ENCODE results near the gene CACNA2D3. TPM values are rescaled to one million over a fixed set of nuclear protein-coding genes. Genes with fewer than 3 reads are reported as not detected.
"Not testable (repeated sequence)": the region's sequence is repeated elsewhere in the genome, so short reads cannot be mapped to it uniquely, and the experiment has no call there.

CACNA2D3 gene
- total RNA-seq, 1 donor from 2014 or later, result 2.5 TPM

DNA sequence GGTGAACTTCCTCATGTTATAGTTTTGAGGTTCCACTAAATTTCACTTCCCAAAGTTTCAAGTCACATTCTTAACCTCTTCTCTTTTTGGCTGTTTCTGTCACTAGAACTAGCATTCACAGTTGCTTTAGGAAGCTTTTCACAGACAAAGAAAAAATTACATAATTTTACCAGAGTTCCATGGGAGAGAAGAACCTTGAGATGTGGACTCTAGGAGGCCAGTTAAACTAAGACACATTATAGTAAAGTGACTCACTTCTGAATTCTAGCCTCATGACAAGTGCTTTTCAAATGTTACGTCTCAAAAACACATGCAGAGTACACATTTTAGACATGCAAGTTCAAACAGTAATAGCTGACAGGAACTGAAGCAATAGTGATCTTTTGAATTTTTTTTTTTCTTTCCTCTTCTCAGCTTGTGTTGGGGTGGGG is 845.4 kb downstream of the CACNA2D3 start:
- no peaks in the 10 kb centered on the region for H3K27me3 Mint-ChIP-seq
- H3K9me3 Mint-ChIP-seq, result no peaks in the 10 kb centered on the region
- TF ChIP-seq, protein P1, sequence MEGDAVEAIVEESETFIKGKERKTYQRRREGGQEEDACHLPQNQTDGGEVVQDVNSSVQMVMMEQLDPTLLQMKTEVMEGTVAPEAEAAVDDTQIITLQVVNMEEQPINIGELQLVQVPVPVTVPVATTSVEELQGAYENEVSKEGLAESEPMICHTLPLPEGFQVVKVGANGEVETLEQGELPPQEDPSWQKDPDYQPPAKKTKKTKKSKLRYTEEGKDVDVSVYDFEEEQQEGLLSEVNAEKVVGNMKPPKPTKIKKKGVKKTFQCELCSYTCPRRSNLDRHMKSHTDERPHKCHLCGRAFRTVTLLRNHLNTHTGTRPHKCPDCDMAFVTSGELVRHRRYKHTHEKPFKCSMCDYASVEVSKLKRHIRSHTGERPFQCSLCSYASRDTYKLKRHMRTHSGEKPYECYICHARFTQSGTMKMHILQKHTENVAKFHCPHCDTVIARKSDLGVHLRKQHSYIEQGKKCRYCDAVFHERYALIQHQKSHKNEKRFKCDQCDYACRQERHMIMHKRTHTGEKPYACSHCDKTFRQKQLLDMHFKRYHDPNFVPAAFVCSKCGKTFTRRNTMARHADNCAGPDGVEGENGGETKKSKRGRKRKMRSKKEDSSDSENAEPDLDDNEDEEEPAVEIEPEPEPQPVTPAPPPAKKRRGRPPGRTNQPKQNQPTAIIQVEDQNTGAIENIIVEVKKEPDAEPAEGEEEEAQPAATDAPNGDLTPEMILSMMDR (conservative IDR thresholded peaks at IDR 0.05), result no peak
- DNase-seq (ENCODE audit: extremely low spot score, unreplicated experiment), result no peak
- H3K4me1 Mint-ChIP-seq (ENCODE audit: unreplicated experiment), result peaks cover 53% of the 10 kb centered on the region
- peak overlapping the region; percentile 4 for H3K27ac Mint-ChIP-seq
- H3K4me3 Mint-ChIP-seq, result peak overlapping the region; percentile 11
- no peaks in the 10 kb centered on the region for H3K36me3 Mint-ChIP-seq

DNA sequence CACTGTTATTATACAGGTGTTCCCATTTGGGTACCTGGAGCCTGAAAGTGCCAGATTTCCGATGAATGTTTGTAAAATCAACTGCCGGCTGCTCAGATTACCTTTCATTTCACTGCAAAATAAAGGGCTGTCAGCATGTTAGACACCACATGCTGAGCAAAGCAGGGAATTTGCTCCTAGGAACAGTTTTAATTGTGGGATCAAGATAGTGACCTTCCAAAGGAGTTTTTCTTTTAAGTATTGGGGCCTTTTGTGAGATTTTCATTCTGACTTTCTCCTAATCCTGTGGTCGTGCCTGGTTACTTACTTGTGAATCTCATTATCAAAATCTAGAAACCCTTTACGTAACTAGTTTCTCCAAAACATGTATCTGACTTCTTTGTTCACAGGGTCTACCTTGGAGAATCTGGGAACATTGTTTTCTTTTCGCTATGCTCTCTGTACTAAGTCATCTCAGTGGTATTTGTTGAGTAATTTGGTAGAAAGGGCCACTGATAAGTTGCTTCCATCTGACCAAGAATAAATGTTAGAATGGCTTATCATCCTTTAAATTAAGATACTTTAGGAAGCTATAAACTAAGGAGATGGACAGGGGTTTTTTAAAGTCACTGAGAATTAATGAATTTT is 846.3 kb downstream of the CACNA2D3 start:
- Mint-ChIP-seq H3K4me3 (no peak overlapping the region), H3K4me1 (ENCODE audit: unreplicated experiment) (peaks cover 53% of the 10 kb centered on the region), H3K27me3 (no peaks in the 10 kb centered on the region), H3K9me3 (no peaks in the 10 kb centered on the region), H3K36me3 (no peaks in the 10 kb centered on the region), H3K27ac (no peak overlapping the region)
- TF ChIP-seq, protein P1 (conservative IDR thresholded peaks at IDR 0.05), result no peak
- DNase-seq (ENCODE audit: extremely low spot score, unreplicated experiment), result no peak

DNA sequence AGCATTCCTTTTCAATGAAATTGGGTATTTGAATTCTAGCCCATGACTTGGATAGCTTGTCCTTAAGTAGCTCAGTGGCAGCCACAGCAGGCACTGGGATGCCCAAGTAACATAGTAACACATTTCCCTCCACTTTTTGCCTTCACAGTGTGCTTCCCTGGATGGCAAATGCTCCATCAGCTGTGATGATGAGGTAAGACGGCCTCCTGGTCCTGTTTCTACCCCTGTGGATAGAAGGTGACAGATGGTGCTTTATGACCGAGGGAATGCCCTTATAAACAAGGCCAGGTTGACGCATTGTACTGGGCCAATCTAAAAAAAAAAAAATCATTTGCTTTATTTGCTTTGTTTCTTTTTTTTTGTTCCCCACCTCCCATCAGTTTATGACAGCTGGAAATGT is 847.3 kb downstream of the CACNA2D3 start:
- H3K27ac Mint-ChIP-seq, result no peak overlapping the region
- H3K9me3 Mint-ChIP-seq, result no peaks in the 10 kb centered on the region
- TF ChIP-seq, protein P1 (conservative IDR thresholded peaks at IDR 0.05), result no peak
- no peaks in the 10 kb centered on the region for H3K36me3 Mint-ChIP-seq
- H3K27me3 Mint-ChIP-seq, result no peaks in the 10 kb centered on the region
- DNase-seq (ENCODE audit: extremely low spot score, unreplicated experiment), result no peak
- peaks cover 46% of the 10 kb centered on the region for H3K4me1 Mint-ChIP-seq (ENCODE audit: unreplicated experiment)
- H3K4me3 Mint-ChIP-seq, result no peak overlapping the region

DNA sequence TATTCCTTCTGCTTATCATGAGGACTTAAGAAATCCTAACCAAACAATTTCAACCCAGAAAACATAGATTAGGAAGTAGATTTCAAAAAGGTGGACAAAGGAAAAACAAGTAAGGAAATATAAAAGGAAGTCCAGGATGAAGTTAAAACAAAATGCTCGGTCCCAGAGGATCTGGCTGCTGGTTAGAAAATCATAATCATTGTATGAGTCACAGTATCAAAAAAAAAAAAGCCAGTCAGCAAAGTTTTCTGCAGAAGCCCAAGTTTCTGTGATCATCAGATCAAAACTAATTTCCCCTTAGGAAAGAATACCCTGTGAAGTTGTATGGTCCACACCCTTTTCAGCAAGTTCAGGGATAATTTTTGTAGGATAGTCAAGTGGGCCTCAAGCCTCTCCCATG is 848.5 kb downstream of the CACNA2D3 start:
- no peak for DNase-seq (ENCODE audit: extremely low spot score, unreplicated experiment)
- no peak overlapping the region for H3K27ac Mint-ChIP-seq
- H3K4me3 Mint-ChIP-seq, result no peak overlapping the region
- no peaks in the 10 kb centered on the region for H3K9me3 Mint-ChIP-seq
- peaks cover 36% of the 10 kb centered on the region for H3K4me1 Mint-ChIP-seq (ENCODE audit: unreplicated experiment)
- H3K36me3 Mint-ChIP-seq, result no peaks in the 10 kb centered on the region
- TF ChIP-seq, protein P1 (conservative IDR thresholded peaks at IDR 0.05), result no peak
- no peaks in the 10 kb centered on the region for H3K27me3 Mint-ChIP-seq

DNA sequence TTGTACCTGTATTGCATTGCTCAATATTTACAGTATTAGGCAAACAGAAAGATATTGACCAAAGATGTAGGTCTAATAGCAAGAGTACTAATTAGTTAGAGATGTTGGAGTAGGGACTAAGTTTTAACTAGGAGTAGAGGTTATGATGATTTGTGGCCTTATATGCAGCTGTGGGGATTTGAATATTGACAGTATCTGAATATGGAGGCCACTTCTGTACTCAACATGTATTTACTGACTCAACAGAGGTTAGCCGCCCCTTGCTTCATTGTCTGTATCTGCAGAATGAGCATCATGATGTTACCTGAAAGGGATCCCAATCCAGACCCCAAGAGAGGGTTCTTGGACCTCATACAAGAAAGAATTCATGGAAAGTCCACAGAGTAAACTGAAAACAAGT is 855.1 kb downstream of the CACNA2D3 start:
- H3K9me3 Mint-ChIP-seq, result peaks cover 5% of the 10 kb centered on the region
- no peak for DNase-seq (ENCODE audit: extremely low spot score, unreplicated experiment)
- TF ChIP-seq, protein P1 (conservative IDR thresholded peaks at IDR 0.05), result no peak
- H3K4me3 Mint-ChIP-seq, result no peak overlapping the region
- no peaks in the 10 kb centered on the region for H3K4me1 Mint-ChIP-seq (ENCODE audit: unreplicated experiment)
- H3K27me3 Mint-ChIP-seq, result no peaks in the 10 kb centered on the region
- no peak overlapping the region for H3K27ac Mint-ChIP-seq
- H3K36me3 Mint-ChIP-seq, result no peaks in the 10 kb centered on the region

DNA sequence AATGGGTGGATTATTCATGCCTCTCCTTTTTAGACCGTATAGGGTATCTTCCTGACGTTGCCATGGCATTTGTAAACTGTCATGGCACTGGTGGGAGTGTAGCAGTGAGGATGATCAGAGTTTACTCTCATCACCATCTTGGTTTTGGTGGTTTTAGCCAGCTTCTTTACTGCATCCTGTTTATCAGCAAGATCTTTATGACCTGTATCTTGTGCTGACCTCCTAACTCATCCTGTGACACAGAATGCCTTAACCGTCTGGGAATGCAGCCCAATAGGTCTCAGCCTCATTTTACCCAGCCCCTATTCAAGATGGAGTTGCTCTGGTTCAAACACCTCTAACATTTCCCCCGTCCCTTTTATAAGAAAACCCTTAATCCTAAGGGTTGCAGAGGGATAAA is 855.6 kb downstream of the CACNA2D3 start:
- H3K9me3 Mint-ChIP-seq; H3K27me3 Mint-ChIP-seq; H3K36me3 Mint-ChIP-seq; DNase-seq (ENCODE audit: extremely low spot score, unreplicated experiment); H3K27ac Mint-ChIP-seq; H3K4me1 Mint-ChIP-seq (ENCODE audit: unreplicated experiment); H3K4me3 Mint-ChIP-seq: not testable (repeated sequence)
